Caco-2 (cell line): ENCODE measurements around the gene ADCY1. TPM values are rescaled to one million over a fixed set of nuclear protein-coding genes. Genes with fewer than 3 reads are reported as not detected.

Source experiments
- BruUV-seq: library from RNA; stranded (reverse); fragments of 400-500 nt; replicated peaks from 2 replicates; lab custom pipeline; 2021; lab: Mats Ljungman, UMichigan
- CTCF ChIA-PET: fragments of 300-600 bp; sonication (Branson Sonifier 250); formaldehyde crosslinking; loops from one replicate; lab custom pipeline; 2022; ENCODE audit warnings: antibody characterized with exemption; lab: Charles Lee
- POLR2A ChIA-PET: fragments of 300-600 bp; sonication (Branson Sonifier 250); formaldehyde crosslinking; loops from one replicate; lab custom pipeline; 2022; ENCODE audit warnings: antibody characterized with exemption; lab: Charles Lee
- DNase-seq, 2 experiments: peaks; one replicate each; pipeline versions ENCODE4 v3.0.0 to v3.0.0-alpha.2; 2020 to 2022
- H3K27me3 ChIP-seq: replicated peaks from 2 replicates; pipeline ENCODE4 v1.6.0; 2011; ENCODE audit warnings: low read length; ENCODE audit not compliant: control insufficient read depth, insufficient read depth
- H3K36me3 ChIP-seq: 2 replicates; pipeline ENCODE4 v1.5.1; 2011; ENCODE audit warnings: low read length; ENCODE audit not compliant: control insufficient read depth, insufficient read depth
- H3K4me1 ChIP-seq: fragments of 250-450 bp; sonication (Bioruptor Pico); 2 replicates; pipeline ENCODE4 v1.5.1; 2020; ENCODE audit warnings: mild to moderate bottlenecking
- H3K4me3 ChIP-seq: 2 replicates; pipeline ENCODE4 v1.5.1; 2011; ENCODE audit warnings: low read depth, mild to moderate bottlenecking, control low read depth, low read length
- H3K9me3 ChIP-seq: fragments of 250-450 bp; sonication (Bioruptor Pico); 2 replicates; pipeline ENCODE4 v1.5.1; 2020; ENCODE audit warnings: mild to moderate bottlenecking, moderate library complexity
- H3K27ac Mint-ChIP-seq: one replicate; pipeline ENCODE4 v1.8.0; 2022; ENCODE audit warnings: mixed read lengths; ENCODE audit not compliant: unreplicated experiment
- H3K27me3 Mint-ChIP-seq: one replicate; pipeline ENCODE4 v1.8.0; 2022; ENCODE audit warnings: mixed read lengths; ENCODE audit not compliant: insufficient read depth, unreplicated experiment
- H3K36me3 Mint-ChIP-seq: one replicate; pipeline ENCODE4 v1.8.0; 2022; ENCODE audit warnings: mild to moderate bottlenecking, mixed read lengths; ENCODE audit not compliant: insufficient read depth, unreplicated experiment
- H3K4me1 Mint-ChIP-seq: one replicate; pipeline ENCODE4 v1.8.0; 2022; ENCODE audit warnings: low read depth, mixed read lengths; ENCODE audit not compliant: unreplicated experiment
- H3K4me3 Mint-ChIP-seq: one replicate; pipeline ENCODE4 v1.8.0; 2022; ENCODE audit warnings: mild to moderate bottlenecking, moderate library complexity, mixed read lengths; ENCODE audit not compliant: unreplicated experiment
- H3K9me3 Mint-ChIP-seq: one replicate; pipeline ENCODE4 v1.8.0; 2022; ENCODE audit warnings: mixed read lengths; ENCODE audit not compliant: unreplicated experiment
- intact Hi-C: fragments of 100-400 bp; cut with micrococcal nuclease; formaldehyde crosslinking; loops from one replicate; pipeline ENCODE4 v1.10.0; 2022; ENCODE audit not compliant: unreplicated experiment
- total RNA-seq: library from RNA; stranded (reverse); gene quantifications from 2 replicates; pipeline ENCODE4 v1.2.3, GENCODE V29; 2022
- TF ChIP-seq, protein P1 (sequence below), 2 experiments: fragments of 200-600 bp in 1 of 2; IDR thresholded peaks; 1 replicate in 1 of 2; 2 replicates in 1 of 2; pipeline versions ENCODE4 v1.5.1 to v1.8.0; 2011 to 2022; ENCODE audit warnings: antibody characterized with exemption in 1 of 2, control low read depth in 1 of 2, inconsistent platforms in 1 of 2, low read depth in 1 of 2, low read length in 1 of 2, mild to moderate bottlenecking in 1 of 2, moderate library complexity in 1 of 2; ENCODE audit not compliant: insufficient read depth in 1 of 2, severe bottlenecking in 1 of 2, unreplicated experiment in 1 of 2

The ADCY1 gene
- total RNA-seq, 1 experiment from 2014 or later, result 2.9 TPM

- Mint-ChIP-seq H3K27ac (no peak overlapping the region), H3K27me3 (peaks cover 5% of the 10 kb centered on the region), H3K9me3 (peaks cover 14% of the 10 kb centered on the region), H3K36me3 (no peaks in the 10 kb centered on the region), H3K4me1 (no peaks in the 10 kb centered on the region), H3K4me3 (no peak overlapping the region)
- no peak for DNase-seq
- BruUV-seq, result no TSS peak
- H3K9me3 ChIP-seq, result peaks cover 13% of the 10 kb centered on the region; the same call in 1 of the 2 replicates
- no peaks in the 10 kb centered on the region for H3K36me3 ChIP-seq
- CTCF ChIA-PET, result no interaction called here
- H3K4me1 ChIP-seq, result no peaks in the 10 kb centered on the region
- no peak overlapping the region for H3K4me3 ChIP-seq
- intact Hi-C loops, result no loop called here
- POLR2A ChIA-PET, result no interaction called here
- H3K27me3 ChIP-seq, result no peaks in the 10 kb centered on the region; the same call in 1 of the 2 replicates
- TF ChIP-seq, protein P1, sequence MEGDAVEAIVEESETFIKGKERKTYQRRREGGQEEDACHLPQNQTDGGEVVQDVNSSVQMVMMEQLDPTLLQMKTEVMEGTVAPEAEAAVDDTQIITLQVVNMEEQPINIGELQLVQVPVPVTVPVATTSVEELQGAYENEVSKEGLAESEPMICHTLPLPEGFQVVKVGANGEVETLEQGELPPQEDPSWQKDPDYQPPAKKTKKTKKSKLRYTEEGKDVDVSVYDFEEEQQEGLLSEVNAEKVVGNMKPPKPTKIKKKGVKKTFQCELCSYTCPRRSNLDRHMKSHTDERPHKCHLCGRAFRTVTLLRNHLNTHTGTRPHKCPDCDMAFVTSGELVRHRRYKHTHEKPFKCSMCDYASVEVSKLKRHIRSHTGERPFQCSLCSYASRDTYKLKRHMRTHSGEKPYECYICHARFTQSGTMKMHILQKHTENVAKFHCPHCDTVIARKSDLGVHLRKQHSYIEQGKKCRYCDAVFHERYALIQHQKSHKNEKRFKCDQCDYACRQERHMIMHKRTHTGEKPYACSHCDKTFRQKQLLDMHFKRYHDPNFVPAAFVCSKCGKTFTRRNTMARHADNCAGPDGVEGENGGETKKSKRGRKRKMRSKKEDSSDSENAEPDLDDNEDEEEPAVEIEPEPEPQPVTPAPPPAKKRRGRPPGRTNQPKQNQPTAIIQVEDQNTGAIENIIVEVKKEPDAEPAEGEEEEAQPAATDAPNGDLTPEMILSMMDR (IDR thresholded peaks at IDR 0.05; ENCODE audit: insufficient read depth in 1 of 2, low read depth in 1 of 2, low read length in 1 of 2, severe bottlenecking in 1 of 2, unreplicated experiment in 1 of 2), result no peak
These were observed 26.9 kb downstream of the ADCY1 start for GRCh38 chr7:45601094-45601493.

- ChIA-PET CTCF (no interaction called here), POLR2A (no interaction called here)
- no peak overlapping the region for H3K27ac Mint-ChIP-seq
- H3K9me3 Mint-ChIP-seq, result peaks cover 15% of the 10 kb centered on the region
- Histone ChIP-seq H3K4me3 (no peak overlapping the region), H3K36me3 (no peaks in the 10 kb centered on the region), H3K27me3 (no peaks in the 10 kb centered on the region; the same call in 1 of the 2 replicates), H3K9me3 (peaks cover 13% of the 10 kb centered on the region; the same call in 1 of the 2 replicates), H3K4me1 (no peaks in the 10 kb centered on the region)
- no peaks in the 10 kb centered on the region for H3K27me3 Mint-ChIP-seq
- H3K36me3 Mint-ChIP-seq, result no peaks in the 10 kb centered on the region
- H3K4me1 Mint-ChIP-seq, result no peaks in the 10 kb centered on the region
- intact Hi-C loops, result no loop called here
- no peak for DNase-seq
- TF ChIP-seq, protein P1 (IDR thresholded peaks at IDR 0.05; ENCODE audit: insufficient read depth in 1 of 2, low read depth in 1 of 2, low read length in 1 of 2, severe bottlenecking in 1 of 2, unreplicated experiment in 1 of 2), result no peak
- no peak overlapping the region for H3K4me3 Mint-ChIP-seq
- no TSS peak for BruUV-seq
These were observed 27.8 kb downstream of the ADCY1 start for GRCh38 chr7:45601816-45602540.

GRCh38 chr7:45606050-45606449, 31.9 kb downstream of the ADCY1 start:
- no peaks in the 10 kb centered on the region for H3K27me3 Mint-ChIP-seq
- TF ChIP-seq, protein P1 (IDR thresholded peaks at IDR 0.05; ENCODE audit: insufficient read depth in 1 of 2, low read depth in 1 of 2, low read length in 1 of 2, severe bottlenecking in 1 of 2, unreplicated experiment in 1 of 2), result no peak
- H3K27ac Mint-ChIP-seq, result no peak overlapping the region

More at GRCh38 chr7:45606050-45606449, 31.9 kb downstream of the ADCY1 start:
- Mint-ChIP-seq H3K4me1 (no peaks in the 10 kb centered on the region), H3K9me3 (peaks cover 31% of the 10 kb centered on the region), H3K4me3 (no peak overlapping the region), H3K36me3 (no peaks in the 10 kb centered on the region)
- no peak overlapping the region for H3K4me3 ChIP-seq
- no peaks in the 10 kb centered on the region for H3K27me3 ChIP-seq
- ChIA-PET POLR2A (no interaction called here), CTCF (interaction anchor here (0.7 kb wide), 1 partner anchor 621 kb away, joined by 4 read pairs; no protein-coding TSS in a partner anchor)
- intact Hi-C loops, result no loop called here
- no peaks in the 10 kb centered on the region for H3K36me3 ChIP-seq
- H3K4me1 ChIP-seq, result no peaks in the 10 kb centered on the region
- peaks cover 13% of the 10 kb centered on the region; the same call in 1 of the 2 replicates for H3K9me3 ChIP-seq
- DNase-seq, result no peak
- no TSS peak for BruUV-seq
